NCI-H146 treated with DMSO at 0.1 percent for 48 hours (cell line): Measurements from ENCODE around the gene SSH2.

Experiments used
- DNase-seq: peaks from one replicate; lab custom pipeline; 2025; ENCODE audit not compliant: unreplicated experiment; lab: John Stamatoyannopoulos, UW

The SSH2 gene

GRCh38 chr17:29630630-29631193 is 299.3 kb downstream of the SSH2 start:
- DNase-seq, result no peak

- DNase-seq, result no peak
These were observed 300.2 kb downstream of the SSH2 start for GRCh38 chr17:29629839-29630238.

- DNase-seq, result no peak
These were observed 301.4 kb downstream of the SSH2 start for GRCh38 chr17:29628644-29629043.

- DNase-seq, result no peak
These were observed 302.1 kb downstream of the SSH2 start for GRCh38 chr17:29627951-29628350.

- DNase-seq, result no peak
These were observed 304.8 kb downstream of the SSH2 start for GRCh38 chr17:29625037-29625750.

- no peak for DNase-seq
These were observed 305.4 kb downstream of the SSH2 start for GRCh38 chr17:29624586-29624985.

- DNase-seq, result no peak
These were observed 306.8 kb downstream of the SSH2 start for GRCh38 chr17:29623283-29623647.

GRCh38 chr17:29622337-29623282 is 307.4 kb downstream of the SSH2 start, which contains the start of gene CORO6:
TSS of gene CORO6 (minus strand) at chr17:29622912. CDS start at chr17:29621421, 1,491 bp downstream.
- DNase-seq, result peak; percentile 67

- no peak for DNase-seq
These were observed 308.3 kb downstream of the SSH2 start for GRCh38 chr17:29621751-29622194.

- no peak for DNase-seq
These were observed 309.1 kb downstream of the SSH2 start for GRCh38 chr17:29620779-29621500.

- no peak for DNase-seq
These were observed 309.8 kb downstream of the SSH2 start for GRCh38 chr17:29620271-29620670.

- no peak for DNase-seq
These were observed 310.8 kb downstream of the SSH2 start for GRCh38 chr17:29619251-29619650.

- no peak for DNase-seq
These were observed 311.6 kb downstream of the SSH2 start for GRCh38 chr17:29618272-29619065.

GRCh38 chr17:29617481-29618271 is 312.4 kb downstream of the SSH2 start:
- DNase-seq, result peak; percentile 56

GRCh38 chr17:29617125-29617480 is 312.9 kb downstream of the SSH2 start:
- peak; percentile 70 for DNase-seq

- DNase-seq, result no peak
These were observed 313.6 kb downstream of the SSH2 start for GRCh38 chr17:29616300-29617048.

GRCh38 chr17:29615492-29616299 is 314.3 kb downstream of the SSH2 start:
- DNase-seq, result no peak

- no peak for DNase-seq
These were observed 315.0 kb downstream of the SSH2 start for GRCh38 chr17:29615048-29615385.
